Mammary epithelial cell (primary cell): ENCODE data around the gene MAEA.

Experiments
- CTCF ChIP-seq, 2 donors: IDR thresholded peaks in 1 of 2; conservative IDR thresholded peaks in 1 of 2; 2 replicates each; pipeline ENCODE4 v1.5.1; 2011 to 2012; ENCODE audit warnings: inconsistent platforms in 2 of 2, low read length in 2 of 2, mild to moderate bottlenecking in 2 of 2, control low read depth in 1 of 2, low read depth in 1 of 2; ENCODE audit not compliant: insufficient read depth in 1 of 2; ENCODE audit errors: extremely low read depth in 1 of 2
- EZH2 ChIP-seq: IDR thresholded peaks from 2 replicates; pipeline ENCODE4 v1.6.1; 2012; ENCODE audit warnings: low read length, inconsistent platforms, borderline replicate concordance

GRCh38 chr4:1342003-1342402 is 52.3 kb downstream of the MAEA start:
- no peak for TF ChIP-seq CTCF (conservative IDR thresholded peaks at IDR 0.05 in 1 of 2, IDR thresholded peaks at IDR 0.05 in 1 of 2; ENCODE audit: extremely low read depth in 1 of 2, insufficient read depth in 1 of 2, low read depth in 1 of 2, low read length in 2 of 2)
- no peak for TF ChIP-seq EZH2
